Stomach (tissue), 4 donors: ENCODE results near the gene GTPBP10.

Experiments used
- POLR2A ChIP-seq, 4 donors: fragments of 450-650 bp; IDR thresholded peaks; one replicate each; pipeline ENCODE4 v1.6.1; 2016; ENCODE audit warnings: antibody characterized with exemption in 4 of 4, control low read depth in 2 of 4, mild to moderate bottlenecking in 1 of 4, moderate library complexity in 1 of 4
- TF ChIP-seq, protein P1 (sequence below), 7 experiments: fragments of 450-650 bp in 4 of 7; fragments of 200-600 bp in 3 of 7; sonication (generic) in 3 of 7; IDR thresholded peaks; one replicate each; pipeline ENCODE4 v1.5.1; 2016 to 2019; ENCODE audit warnings: antibody characterized with exemption in 7 of 7, control low read depth in 2 of 7, mild to moderate bottlenecking in 1 of 7

DNA sequence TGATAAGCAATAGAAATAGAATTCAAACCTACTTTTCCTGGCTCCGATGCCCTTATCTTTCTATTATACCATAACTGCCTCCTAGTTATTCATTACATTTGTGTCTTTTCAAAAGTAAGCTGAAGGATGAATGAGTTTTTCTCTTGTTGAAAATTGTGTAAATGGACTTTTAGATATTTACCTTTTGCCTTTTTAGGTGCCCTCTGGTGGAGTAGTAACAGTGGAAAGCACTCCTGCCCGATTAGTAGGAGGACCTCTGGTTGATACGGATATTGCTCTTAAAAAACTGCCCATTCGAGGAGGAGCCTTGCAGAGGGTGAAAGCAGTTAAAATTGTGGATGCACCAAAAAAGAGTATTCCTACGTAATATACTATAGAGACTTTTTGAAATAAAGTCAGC is 36.6 kb upstream of the GTPBP10 start:
- TF ChIP-seq POLR2A (IDR thresholded peaks at IDR 0.05): no peak
- TF ChIP-seq, protein P1, sequence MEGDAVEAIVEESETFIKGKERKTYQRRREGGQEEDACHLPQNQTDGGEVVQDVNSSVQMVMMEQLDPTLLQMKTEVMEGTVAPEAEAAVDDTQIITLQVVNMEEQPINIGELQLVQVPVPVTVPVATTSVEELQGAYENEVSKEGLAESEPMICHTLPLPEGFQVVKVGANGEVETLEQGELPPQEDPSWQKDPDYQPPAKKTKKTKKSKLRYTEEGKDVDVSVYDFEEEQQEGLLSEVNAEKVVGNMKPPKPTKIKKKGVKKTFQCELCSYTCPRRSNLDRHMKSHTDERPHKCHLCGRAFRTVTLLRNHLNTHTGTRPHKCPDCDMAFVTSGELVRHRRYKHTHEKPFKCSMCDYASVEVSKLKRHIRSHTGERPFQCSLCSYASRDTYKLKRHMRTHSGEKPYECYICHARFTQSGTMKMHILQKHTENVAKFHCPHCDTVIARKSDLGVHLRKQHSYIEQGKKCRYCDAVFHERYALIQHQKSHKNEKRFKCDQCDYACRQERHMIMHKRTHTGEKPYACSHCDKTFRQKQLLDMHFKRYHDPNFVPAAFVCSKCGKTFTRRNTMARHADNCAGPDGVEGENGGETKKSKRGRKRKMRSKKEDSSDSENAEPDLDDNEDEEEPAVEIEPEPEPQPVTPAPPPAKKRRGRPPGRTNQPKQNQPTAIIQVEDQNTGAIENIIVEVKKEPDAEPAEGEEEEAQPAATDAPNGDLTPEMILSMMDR (IDR thresholded peaks at IDR 0.05): no peak
